GM19372 (cell line): ENCODE results near the gene SLITRK6.
A peak's percentile ranks its signal among the peaks of the same experiment; 100 is the strongest.
"Not testable (repeated sequence)": the region's sequence is repeated elsewhere in the genome, so short reads cannot be mapped to it uniquely, and the experiment has no call there.

Experiments used
- ATAC-seq: cut with Tn5 transposase; IDR thresholded peaks from one replicate; pipeline ENCODE4 v1.9.1; 2021; ENCODE audit warnings: mild to moderate bottlenecking, low read depth, moderate library complexity; ENCODE audit not compliant: unreplicated experiment

Gene SLITRK6

GRCh38 chr13:85799097-85799582 lies at the start of gene SLITRK6:
Gene SLITRK6 (minus strand): TSS chr13:85799419. CDS start chr13:85796508, 2,911 bp downstream.
- no peak for ATAC-seq

DNA sequence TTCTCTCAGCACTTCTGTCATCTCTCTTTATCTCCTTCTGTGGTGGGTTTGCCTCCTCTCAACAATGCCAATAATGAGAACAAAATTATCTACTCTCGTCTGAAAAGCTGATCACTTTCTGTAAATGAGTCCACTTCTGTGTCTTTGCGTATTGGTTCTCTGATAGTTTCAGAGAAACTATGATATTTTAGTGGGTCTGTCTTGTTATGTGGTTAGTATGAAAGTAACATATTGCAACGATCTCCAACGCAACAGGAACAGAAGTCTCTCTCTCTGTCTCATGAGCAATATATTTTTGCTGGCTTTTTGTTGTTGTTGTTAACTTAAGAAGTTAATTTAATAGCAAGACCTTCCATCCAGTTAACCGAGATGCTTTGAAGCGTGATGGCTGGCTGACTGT lies 47.8 kb upstream of the SLITRK6 start:
- ATAC-seq, result no peak

- no peak for ATAC-seq
Observed at GRCh38 chr13:85841427-85841826, 42.2 kb upstream of the SLITRK6 start.

DNA sequence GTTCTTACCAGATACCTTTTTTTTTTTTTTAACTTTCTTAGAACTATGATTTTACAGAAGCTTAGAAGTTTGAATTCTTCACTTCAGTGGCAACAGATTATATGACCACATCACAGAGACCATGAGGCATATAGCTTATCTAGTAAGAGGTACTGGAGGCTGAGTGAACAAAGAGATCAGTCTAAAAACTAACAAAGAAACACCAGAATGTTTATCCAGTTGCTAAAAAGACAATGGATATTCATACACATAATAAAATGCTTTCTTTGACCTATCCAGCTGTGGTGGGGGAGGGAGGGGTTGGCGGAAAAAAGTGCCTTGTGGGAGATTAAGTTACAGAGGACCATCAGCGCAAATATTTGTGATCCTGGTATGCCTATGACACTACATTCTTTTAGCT lies 34.7 kb upstream of the SLITRK6 start:
- no peak for ATAC-seq

GRCh38 chr13:85828094-85828684 lies 29.0 kb upstream of the SLITRK6 start:
- no peak for ATAC-seq

- no peak for ATAC-seq
Observed at GRCh38 chr13:85825454-85825853, 26.2 kb upstream of the SLITRK6 start.

DNA sequence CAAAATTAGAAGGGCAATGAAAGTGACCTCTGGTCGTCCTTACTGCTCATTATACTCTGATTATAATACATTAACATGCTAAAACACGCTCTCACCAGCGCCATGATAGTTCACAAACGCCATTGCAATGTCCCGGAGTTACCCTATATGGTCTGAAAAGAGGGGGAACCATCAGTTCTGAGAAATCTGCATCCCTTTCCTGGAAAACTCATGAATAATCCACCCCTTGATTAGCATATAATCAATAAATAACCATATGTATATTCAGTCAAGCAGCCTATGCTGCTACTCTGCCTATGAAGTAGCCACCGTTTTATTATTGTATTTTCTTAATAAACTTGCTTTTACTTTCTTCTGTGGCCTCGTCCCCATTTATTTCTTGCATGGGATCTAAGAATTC lies 24.6 kb upstream of the SLITRK6 start:
- no peak for ATAC-seq

GRCh38 chr13:85819513-85819912 lies 20.3 kb upstream of the SLITRK6 start:
- ATAC-seq, result no peak

DNA sequence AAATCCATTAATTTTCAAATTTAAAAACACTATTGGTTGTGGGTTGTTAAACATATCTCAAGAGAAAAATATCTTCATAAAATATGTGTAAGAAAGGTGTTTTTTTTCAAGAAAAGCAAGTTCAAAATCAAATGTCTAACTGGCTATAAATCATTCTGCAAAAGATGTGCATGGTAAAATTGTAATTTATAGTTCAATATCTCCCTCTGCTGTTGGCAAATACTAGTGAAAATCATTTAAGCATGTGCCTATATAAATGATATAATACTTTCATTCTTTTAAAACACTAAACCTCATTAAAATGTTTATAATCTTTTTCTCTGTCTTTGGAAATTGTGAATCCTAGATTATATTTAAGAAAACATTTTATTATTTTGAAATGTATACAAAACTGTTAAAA lies 17.2 kb upstream of the SLITRK6 start:
- no peak for ATAC-seq

DNA sequence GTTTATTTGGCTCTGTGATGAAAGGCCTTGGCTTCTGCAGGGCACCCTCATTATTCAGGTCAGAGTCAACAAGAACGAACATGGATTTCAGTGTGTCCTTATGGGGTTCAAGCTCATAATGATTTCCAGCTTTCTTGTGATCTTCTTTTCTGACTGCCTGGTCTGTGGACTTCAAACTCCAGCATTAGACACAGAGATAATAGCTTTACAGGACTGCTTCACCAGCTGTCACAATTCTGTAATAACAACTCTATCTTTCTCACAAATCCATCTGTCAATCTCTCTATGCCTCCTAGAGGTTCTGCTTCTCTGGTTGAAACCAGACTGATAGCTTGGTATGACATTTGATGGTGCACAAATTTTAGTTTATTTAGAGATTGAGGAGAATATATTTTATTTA lies 13.1 kb upstream of the SLITRK6 start:
- ATAC-seq, result no peak

GRCh38 chr13:85808811-85809210 lies 9.6 kb upstream of the SLITRK6 start:
- no peak for ATAC-seq

GRCh38 chr13:85806553-85807175 lies 7.4 kb upstream of the SLITRK6 start:
- peak; percentile 83 for ATAC-seq

GRCh38 chr13:85798556-85798955 lies 663 bp downstream of the SLITRK6 start:
- no peak for ATAC-seq

GRCh38 chr13:85797311-85797710 lies 1.9 kb downstream of the SLITRK6 start:
- no peak for ATAC-seq

DNA sequence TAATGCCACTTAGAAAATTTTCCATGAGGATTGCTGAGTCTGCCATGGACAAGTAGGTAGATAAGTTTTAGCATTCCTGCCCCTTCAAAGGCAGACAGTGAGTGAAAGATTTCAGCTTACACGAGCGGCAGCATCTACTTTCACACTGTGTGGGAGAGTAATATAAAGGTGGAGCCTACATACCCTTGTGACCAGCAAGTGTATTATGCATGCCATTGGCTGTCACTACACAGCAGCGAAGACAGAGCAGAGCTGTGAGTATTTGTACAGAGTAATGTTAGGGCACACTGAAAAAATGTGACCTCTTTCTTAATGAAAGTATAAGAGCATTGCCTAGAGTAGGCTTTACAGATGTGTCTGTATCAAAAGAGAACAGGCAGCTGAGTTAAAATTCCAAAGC lies 14.0 kb downstream of the SLITRK6 start:
- ATAC-seq, result no peak

DNA sequence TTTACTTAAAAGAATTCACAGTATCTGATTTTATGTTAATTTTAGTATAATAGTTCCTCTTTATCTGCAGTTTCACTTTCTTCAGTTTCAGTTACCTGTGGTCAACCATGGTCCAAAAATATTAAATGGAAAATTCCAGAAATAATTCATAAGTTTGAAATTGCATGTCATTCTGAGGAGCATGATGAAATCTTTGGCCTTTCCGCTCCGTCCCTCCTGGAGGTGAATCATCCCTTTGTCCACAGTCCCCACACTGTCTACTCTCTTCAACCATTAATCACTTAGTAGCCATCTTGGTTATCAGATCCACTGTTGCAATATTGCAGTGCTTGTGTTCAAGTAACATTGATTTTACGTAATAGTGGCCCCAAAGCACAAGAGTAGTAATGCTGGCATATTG lies 26.9 kb downstream of the SLITRK6 start:
- ATAC-seq, result no peak

DNA sequence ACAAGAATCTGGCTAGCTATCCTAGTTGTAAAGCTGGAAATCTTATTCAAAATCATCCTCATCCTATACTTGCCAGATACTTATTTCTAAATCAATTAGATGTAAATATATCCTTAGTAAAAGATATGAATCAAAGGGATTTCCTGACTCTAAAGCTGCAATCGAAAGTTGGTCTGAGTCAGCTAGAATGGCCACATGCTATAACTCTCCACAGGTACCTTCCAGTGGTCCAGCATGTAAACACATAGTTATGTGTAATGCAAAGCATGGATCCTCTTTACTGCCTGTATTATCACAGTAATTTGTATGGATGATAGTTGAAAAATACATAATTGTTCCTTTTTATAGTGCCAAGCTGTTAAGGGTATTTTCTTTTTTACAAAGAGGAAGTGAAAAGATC lies 27.4 kb downstream of the SLITRK6 start:
- ATAC-seq, result no peak

DNA sequence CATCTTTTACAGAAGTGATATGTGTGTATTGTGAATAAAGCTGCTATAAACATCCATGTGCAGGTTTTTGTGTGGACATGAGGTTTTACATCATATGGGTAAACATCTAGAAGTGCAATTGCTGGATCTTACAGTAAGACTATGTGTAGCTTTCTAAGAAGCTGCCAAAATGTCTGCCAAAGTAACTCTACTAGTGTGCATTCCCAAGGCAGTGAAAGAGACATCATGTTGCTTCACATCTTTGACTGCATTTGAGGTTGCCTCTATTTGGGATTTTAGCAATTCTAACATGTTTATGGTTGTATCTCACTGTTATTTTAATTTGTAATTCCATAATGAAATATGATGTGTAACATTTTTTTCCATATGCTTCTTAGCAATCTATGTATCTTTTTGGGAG lies 30.3 kb downstream of the SLITRK6 start:
- ATAC-seq, result no peak

- no peak for ATAC-seq
Observed at GRCh38 chr13:85755123-85755522, 44.1 kb downstream of the SLITRK6 start.

DNA sequence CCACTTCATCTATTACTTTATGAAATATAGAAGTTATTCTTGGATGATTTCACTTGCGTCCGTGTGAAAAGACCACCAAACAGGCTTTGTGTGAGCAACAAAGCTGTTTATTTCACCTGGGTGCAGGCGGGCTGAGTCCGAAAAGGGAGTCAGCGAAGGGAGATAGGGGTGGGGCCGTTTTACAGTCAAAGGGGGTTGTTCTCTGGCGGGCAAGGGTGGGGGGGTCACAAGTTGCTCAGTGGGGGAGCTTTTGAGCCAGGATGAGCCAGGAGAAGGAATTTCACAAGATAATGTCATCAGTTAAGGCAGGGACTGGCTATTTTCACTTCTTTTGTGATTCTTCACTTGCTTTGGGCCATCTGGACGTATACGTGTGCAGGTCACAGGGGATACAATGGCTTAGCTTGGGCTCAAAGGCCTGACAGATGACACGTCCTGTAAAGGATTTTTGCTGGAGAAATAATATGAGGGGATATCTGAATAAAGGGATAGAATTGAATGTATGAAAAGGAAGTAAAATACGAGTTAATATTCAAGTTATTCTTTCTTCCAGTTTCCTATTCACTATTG lies 55.9 kb downstream of the SLITRK6 start:
- ATAC-seq, result not testable (repeated sequence)
